Endothelial cell of hepatic sinusoid (primary cell): ENCODE data around the gene ENC1.

ENCODE experiments used
- in situ Hi-C: cut with HindIII; loops from 2 replicates; pipeline ENCODE4 v1.10.0; 2017; ENCODE audit warnings: low sequenced_read_pairs

Gene ENC1

GRCh38 chr5:74659172-74659571 is 18.6 kb upstream of the ENC1 start:
- in situ Hi-C loops, result loop anchor here (5.0 kb wide), 2 partner anchors 687 to 757 kb away; no protein-coding TSS in a partner anchor

GRCh38 chr5:74657165-74657564 is 16.6 kb upstream of the ENC1 start:
- in situ Hi-C loops, result loop anchor here (5.0 kb wide), 2 partner anchors 685 to 755 kb away; no protein-coding TSS in a partner anchor

- in situ Hi-C loops, result loop anchor here (5.0 kb wide), 2 partner anchors 683 to 753 kb away; no protein-coding TSS in a partner anchor
These were observed 15.2 kb upstream of the ENC1 start for GRCh38 chr5:74655716-74656115.

- in situ Hi-C loops, result loop anchor here (5.0 kb wide), 2 partner anchors 683 to 753 kb away; no protein-coding TSS in a partner anchor
These were observed 14.7 kb upstream of the ENC1 start for GRCh38 chr5:74655206-74655605.

GRCh38 chr5:74653991-74654390 is 13.5 kb upstream of the ENC1 start:
- in situ Hi-C loops, result no loop called here

GRCh38 chr5:74652576-74652975 is 12.0 kb upstream of the ENC1 start:
- in situ Hi-C loops, result no loop called here

GRCh38 chr5:74651710-74652109 is 11.2 kb upstream of the ENC1 start:
- in situ Hi-C loops, result no loop called here

GRCh38 chr5:74649421-74649973 is 9.0 kb upstream of the ENC1 start:
- in situ Hi-C loops, result no loop called here

- in situ Hi-C loops, result no loop called here
These were observed 8.3 kb upstream of the ENC1 start for GRCh38 chr5:74648835-74649293.

GRCh38 chr5:74647096-74647495 is 6.6 kb upstream of the ENC1 start:
- in situ Hi-C loops, result no loop called here

- in situ Hi-C loops, result no loop called here
These were observed 2.6 kb upstream of the ENC1 start for GRCh38 chr5:74643111-74643562.

- in situ Hi-C loops, result no loop called here
These were observed 2.0 kb upstream of the ENC1 start for GRCh38 chr5:74642543-74642863.

- in situ Hi-C loops, result no loop called here
These were observed 1.4 kb upstream of the ENC1 start for GRCh38 chr5:74641735-74642542.

- in situ Hi-C loops, result no loop called here
These were observed 616 bp upstream of the ENC1 start for GRCh38 chr5:74640954-74641734.

GRCh38 chr5:74639807-74640449 is 600 bp downstream of the ENC1 start:
- in situ Hi-C loops, result no loop called here

- in situ Hi-C loops, result no loop called here
These were observed 1.3 kb downstream of the ENC1 start for GRCh38 chr5:74638970-74639806.

GRCh38 chr5:74638544-74638969 is 2.0 kb downstream of the ENC1 start:
- in situ Hi-C loops, result no loop called here

GRCh38 chr5:74636552-74636951 is 4.0 kb downstream of the ENC1 start:
- in situ Hi-C loops, result no loop called here

- in situ Hi-C loops, result no loop called here
These were observed 4.4 kb downstream of the ENC1 start for GRCh38 chr5:74636149-74636548.
